GM23338 (cell line): ENCODE data around the gene USP20. TPM values are rescaled to one million over a fixed set of nuclear protein-coding genes. Genes with fewer than 3 reads are reported as not detected.

ENCODE experiments used
- ATAC-seq: fragments of 200-7000 bp; cut with Tn5 transposase; 3 replicates; pipeline ENCODE4 v1.9.1; 2020
- DNase-seq: peaks from one replicate; pipeline ENCODE4 v3.0.0-alpha.2; 2015; ENCODE audit warnings: low spot score
- H2AFZ ChIP-seq: fragments of 200-600 bp; sonication (generic); 2 replicates; pipeline ENCODE4 v1.8.0; 2016; ENCODE audit warnings: antibody characterized with exemption, mild to moderate bottlenecking, moderate library complexity
- H3F3A ChIP-seq: fragments of 200-600 bp; sonication (generic); replicated peaks from 2 replicates; pipeline ENCODE4 v1.8.0; 2017; ENCODE audit warnings: antibody characterized with exemption, mixed run types, low read depth
- H3K27ac ChIP-seq: fragments of 200-600 bp; sonication (generic); 2 replicates; pipeline ENCODE4 v1.6.1; 2016; ENCODE audit warnings: low read depth
- H3K27me3 ChIP-seq: fragments of 200-600 bp; sonication (generic); 2 replicates; pipeline ENCODE4 v1.8.0; 2016; ENCODE audit warnings: mild to moderate bottlenecking, mixed run types, moderate library complexity; ENCODE audit not compliant: insufficient read depth
- H3K36me3 ChIP-seq: fragments of 200-600 bp; sonication (generic); 2 replicates; pipeline ENCODE4 v1.8.0; 2016; ENCODE audit warnings: mild to moderate bottlenecking; ENCODE audit not compliant: insufficient read depth
- H3K4me1 ChIP-seq: fragments of 200-600 bp; sonication (generic); 2 replicates; pipeline ENCODE4 v1.8.0; 2016; ENCODE audit warnings: mild to moderate bottlenecking, moderate library complexity; ENCODE audit not compliant: insufficient read depth
- H3K4me2 ChIP-seq: fragments of 200-600 bp; sonication (generic); 2 replicates; pipeline ENCODE4 v1.7.1; 2017; ENCODE audit warnings: mixed run types
- H3K4me3 ChIP-seq: fragments of 200-600 bp; sonication (generic); 2 replicates; pipeline ENCODE4 v1.6.1; 2016; ENCODE audit warnings: mixed run types
- H3K79me2 ChIP-seq: fragments of 200-600 bp; sonication (generic); replicated peaks from 2 replicates; pipeline ENCODE4 v1.8.0; 2017; ENCODE audit warnings: mild to moderate bottlenecking; ENCODE audit not compliant: insufficient read depth
- H3K9me2 ChIP-seq: fragments of 200-600 bp; sonication (generic); 2 replicates; pipeline ENCODE4 v1.8.0; 2017; ENCODE audit not compliant: insufficient read depth
- H4K20me1 ChIP-seq: fragments of 200-600 bp; sonication (generic); replicated peaks from 2 replicates; pipeline ENCODE4 v1.8.0; 2017; ENCODE audit warnings: mild to moderate bottlenecking; ENCODE audit not compliant: insufficient read depth
- H3K27ac Mint-ChIP-seq: 2 replicates; pipeline ENCODE4 v1.8.0; 2020; ENCODE audit warnings: inconsistent platforms, mild to moderate bottlenecking, moderate library complexity, mixed read lengths
- H3K27me3 Mint-ChIP-seq: 3 replicates; pipeline ENCODE4 v1.8.0; 2022; ENCODE audit warnings: low read depth, mild to moderate bottlenecking, moderate library complexity, mixed read lengths, inconsistent platforms; ENCODE audit not compliant: insufficient read depth, poor library complexity
- H3K36me3 Mint-ChIP-seq: 3 replicates; pipeline ENCODE4 v1.8.0; 2021; ENCODE audit warnings: low read depth, mild to moderate bottlenecking, inconsistent platforms, moderate library complexity, mixed read lengths
- H3K4me1 Mint-ChIP-seq: 3 replicates; pipeline ENCODE4 v1.8.0; 2020; ENCODE audit warnings: mild to moderate bottlenecking, inconsistent platforms, mixed read lengths
- H3K4me3 Mint-ChIP-seq: 3 replicates; pipeline ENCODE4 v1.8.0; 2021; ENCODE audit warnings: moderate library complexity, mild to moderate bottlenecking, inconsistent platforms, mixed read lengths
- H3K9me3 Mint-ChIP-seq: 3 replicates; pipeline ENCODE4 v1.8.0; 2020; ENCODE audit warnings: moderate library complexity, mild to moderate bottlenecking, inconsistent platforms, mixed read lengths
- CREB1 ChIP-seq: fragments of 250-450 bp; sonication (Bioruptor Pico); IDR thresholded peaks from 2 replicates; pipeline ENCODE4 v1.5.0; 2020; ENCODE audit warnings: low read depth, mild to moderate bottlenecking, moderate library complexity
- EZH2 ChIP-seq: fragments of 200-600 bp; sonication (generic); IDR thresholded peaks from one replicate; pipeline ENCODE4 v1.8.0; 2017; ENCODE audit warnings: antibody characterized with exemption, mild to moderate bottlenecking, low read depth; ENCODE audit not compliant: unreplicated experiment
- EZH2phosphoT487 ChIP-seq: fragments of 200-600 bp; sonication (generic); IDR thresholded peaks from one replicate; pipeline ENCODE4 v1.8.1; 2018; ENCODE audit warnings: antibody characterized with exemption; ENCODE audit not compliant: unreplicated experiment
- JUNB ChIP-seq: IDR thresholded peaks from one replicate; pipeline ENCODE4 v1.6.1; 2016; ENCODE audit warnings: antibody characterized with exemption; ENCODE audit not compliant: unreplicated experiment
- STAT1 ChIP-seq: IDR thresholded peaks from one replicate; pipeline ENCODE4 v1.6.1; 2016; ENCODE audit warnings: antibody characterized with exemption; ENCODE audit not compliant: unreplicated experiment
- polyA plus RNA-seq: library from polyadenylated mRNA; unstranded; fragments of >200 nt; fragmentation: Nextera tagmentation; extraction: Ambion mirVana; gene quantifications from 2 replicates; pipeline ENCODE4 v1.2.1, GENCODE V29; 2016
- total RNA-seq: library from RNA; depleted of rRNA; stranded (reverse); fragments of >200 nt; shearing (Covaris generic); gene quantifications from 2 replicates; pipeline ENCODE4 v1.2.3, GENCODE V29; 2014
- TF ChIP-seq, protein P1 (sequence below): fragments of 250-450 bp; sonication (Bioruptor Pico); IDR thresholded peaks from 2 replicates; pipeline ENCODE4 v1.5.0; 2020; ENCODE audit warnings: mild to moderate bottlenecking, moderate library complexity
- TF ChIP-seq, protein P2 (sequence below): IDR thresholded peaks from 2 replicates; pipeline ENCODE4 v1.6.1; 2016; ENCODE audit warnings: antibody characterized with exemption

The USP20 gene
- total and polyA plus RNA-seq, 2 experiments from 2014 or later = 10.4 to 13.0 TPM

DNA sequence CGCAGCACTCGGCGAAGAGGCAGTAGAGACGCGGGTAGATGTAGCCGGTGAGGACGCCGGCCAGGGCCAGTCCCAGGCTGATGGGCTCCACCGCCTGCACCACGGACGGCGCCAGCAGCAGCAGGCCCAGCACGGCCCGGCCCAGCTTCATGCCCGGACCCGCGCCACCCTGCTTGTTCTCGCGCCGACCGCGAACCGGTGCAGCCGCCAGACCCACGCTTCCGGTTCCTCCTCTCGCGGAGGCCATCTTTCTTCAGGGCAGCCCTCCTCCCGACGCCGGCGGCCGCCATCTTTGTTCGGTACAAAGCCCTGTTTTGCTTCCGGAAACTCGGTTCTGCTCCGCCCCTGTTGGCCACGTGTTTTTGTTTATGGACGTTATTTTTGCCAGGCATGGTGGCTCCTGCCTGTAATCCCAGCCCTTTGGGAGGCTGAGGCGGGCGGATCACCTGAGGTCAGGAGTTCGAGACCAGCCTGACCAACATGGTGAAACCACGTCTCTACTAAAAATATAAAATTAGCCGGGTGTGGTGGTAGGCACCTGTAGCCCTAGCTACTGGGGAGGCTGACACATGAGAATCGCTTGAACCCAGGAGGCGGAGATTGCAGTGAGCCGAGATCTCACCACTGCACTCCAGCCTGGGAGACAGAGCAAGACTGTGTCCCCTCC lies 11.2 kb upstream of the USP20 start, which contains the start of gene TOR1A (continued):
- TF ChIP-seq, protein P1, sequence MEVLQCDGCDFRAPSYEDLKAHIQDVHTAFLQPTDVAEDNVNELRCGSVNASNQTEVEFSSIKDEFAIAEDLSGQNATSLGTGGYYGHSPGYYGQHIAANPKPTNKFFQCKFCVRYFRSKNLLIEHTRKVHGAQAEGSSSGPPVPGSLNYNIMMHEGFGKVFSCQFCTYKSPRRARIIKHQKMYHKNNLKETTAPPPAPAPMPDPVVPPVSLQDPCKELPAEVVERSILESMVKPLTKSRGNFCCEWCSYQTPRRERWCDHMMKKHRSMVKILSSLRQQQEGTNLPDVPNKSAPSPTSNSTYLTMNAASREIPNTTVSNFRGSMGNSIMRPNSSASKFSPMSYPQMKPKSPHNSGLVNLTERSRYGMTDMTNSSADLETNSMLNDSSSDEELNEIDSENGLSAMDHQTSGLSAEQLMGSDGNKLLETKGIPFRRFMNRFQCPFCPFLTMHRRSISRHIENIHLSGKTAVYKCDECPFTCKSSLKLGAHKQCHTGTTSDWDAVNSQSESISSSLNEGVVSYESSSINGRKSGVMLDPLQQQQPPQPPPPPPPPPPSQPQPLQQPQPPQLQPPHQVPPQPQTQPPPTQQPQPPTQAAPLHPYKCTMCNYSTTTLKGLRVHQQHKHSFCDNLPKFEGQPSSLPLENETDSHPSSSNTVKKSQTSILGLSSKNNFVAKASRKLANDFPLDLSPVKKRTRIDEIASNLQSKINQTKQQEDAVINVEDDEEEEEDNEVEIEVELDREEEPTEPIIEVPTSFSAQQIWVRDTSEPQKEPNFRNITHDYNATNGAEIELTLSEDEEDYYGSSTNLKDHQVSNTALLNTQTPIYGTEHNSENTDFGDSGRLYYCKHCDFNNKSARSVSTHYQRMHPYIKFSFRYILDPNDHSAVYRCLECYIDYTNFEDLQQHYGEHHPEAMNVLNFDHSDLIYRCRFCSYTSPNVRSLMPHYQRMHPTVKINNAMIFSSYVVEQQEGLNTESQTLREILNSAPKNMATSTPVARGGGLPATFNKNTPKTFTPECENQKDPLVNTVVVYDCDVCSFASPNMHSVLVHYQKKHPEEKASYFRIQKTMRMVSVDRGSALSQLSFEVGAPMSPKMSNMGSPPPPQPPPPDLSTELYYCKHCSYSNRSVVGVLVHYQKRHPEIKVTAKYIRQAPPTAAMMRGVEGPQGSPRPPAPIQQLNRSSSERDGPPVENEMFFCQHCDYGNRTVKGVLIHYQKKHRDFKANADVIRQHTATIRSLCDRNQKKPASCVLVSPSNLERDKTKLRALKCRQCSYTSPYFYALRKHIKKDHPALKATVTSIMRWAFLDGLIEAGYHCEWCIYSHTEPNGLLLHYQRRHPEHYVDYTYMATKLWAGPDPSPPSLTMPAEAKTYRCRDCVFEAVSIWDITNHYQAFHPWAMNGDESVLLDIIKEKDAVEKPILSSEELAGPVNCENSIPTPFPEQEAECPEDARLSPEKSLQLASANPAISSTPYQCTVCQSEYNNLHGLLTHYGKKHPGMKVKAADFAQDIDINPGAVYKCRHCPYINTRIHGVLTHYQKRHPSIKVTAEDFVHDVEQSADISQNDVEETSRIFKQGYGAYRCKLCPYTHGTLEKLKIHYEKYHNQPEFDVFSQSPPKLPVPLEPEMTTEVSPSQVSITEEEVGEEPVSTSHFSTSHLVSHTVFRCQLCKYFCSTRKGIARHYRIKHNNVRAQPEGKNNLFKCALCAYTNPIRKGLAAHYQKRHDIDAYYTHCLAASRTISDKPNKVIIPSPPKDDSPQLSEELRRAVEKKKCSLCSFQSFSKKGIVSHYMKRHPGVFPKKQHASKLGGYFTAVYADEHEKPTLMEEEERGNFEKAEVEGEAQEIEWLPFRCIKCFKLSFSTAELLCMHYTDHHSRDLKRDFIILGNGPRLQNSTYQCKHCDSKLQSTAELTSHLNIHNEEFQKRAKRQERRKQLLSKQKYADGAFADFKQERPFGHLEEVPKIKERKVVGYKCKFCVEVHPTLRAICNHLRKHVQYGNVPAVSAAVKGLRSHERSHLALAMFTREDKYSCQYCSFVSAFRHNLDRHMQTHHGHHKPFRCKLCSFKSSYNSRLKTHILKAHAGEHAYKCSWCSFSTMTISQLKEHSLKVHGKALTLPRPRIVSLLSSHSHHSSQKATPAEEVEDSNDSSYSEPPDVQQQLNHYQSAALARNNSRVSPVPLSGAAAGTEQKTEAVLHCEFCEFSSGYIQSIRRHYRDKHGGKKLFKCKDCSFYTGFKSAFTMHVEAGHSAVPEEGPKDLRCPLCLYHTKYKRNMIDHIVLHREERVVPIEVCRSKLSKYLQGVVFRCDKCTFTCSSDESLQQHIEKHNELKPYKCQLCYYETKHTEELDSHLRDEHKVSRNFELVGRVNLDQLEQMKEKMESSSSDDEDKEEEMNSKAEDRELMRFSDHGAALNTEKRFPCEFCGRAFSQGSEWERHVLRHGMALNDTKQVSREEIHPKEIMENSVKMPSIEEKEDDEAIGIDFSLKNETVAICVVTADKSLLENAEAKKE (CRISPR knock-in tag) = no peak
- no peak for TF ChIP-seq STAT1

DNA sequence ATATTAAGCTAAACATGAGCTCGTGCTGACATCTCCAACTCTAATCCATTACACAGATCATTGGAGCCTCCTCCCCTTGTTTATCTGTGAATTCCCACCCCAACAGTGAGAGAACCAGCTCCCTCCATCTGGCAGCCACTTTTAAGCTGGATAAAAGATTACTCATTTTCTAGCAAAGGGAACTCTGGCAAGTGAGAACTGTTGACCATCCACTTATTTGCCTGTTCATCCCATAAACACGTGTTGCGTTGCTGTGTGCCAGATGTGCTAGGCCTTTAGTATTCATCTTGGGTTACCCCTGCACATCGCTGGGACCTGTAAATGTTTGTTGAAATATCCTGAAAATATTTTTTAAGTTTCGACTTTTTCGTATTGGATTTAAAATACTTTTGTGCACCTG lies 8.9 kb upstream of the USP20 start:
- no peak for DNase-seq
- Mint-ChIP-seq H3K4me3 (no peak overlapping the region), H3K36me3 (peaks cover 54% of the 10 kb centered on the region)

More for the DNA sequence above, 8.9 kb upstream of the USP20 start:
- peaks cover 15% of the 10 kb centered on the region for H3K27me3 Mint-ChIP-seq
- no peaks in the 10 kb centered on the region for H4K20me1 ChIP-seq
- H3K27ac Mint-ChIP-seq = no peak overlapping the region
- H3K36me3 ChIP-seq = peaks cover 19% of the 10 kb centered on the region
- H3K27ac ChIP-seq = no peak overlapping the region
- TF ChIP-seq CREB1 (CRISPR knock-in tag) = no peak
- TF ChIP-seq, protein P2, sequence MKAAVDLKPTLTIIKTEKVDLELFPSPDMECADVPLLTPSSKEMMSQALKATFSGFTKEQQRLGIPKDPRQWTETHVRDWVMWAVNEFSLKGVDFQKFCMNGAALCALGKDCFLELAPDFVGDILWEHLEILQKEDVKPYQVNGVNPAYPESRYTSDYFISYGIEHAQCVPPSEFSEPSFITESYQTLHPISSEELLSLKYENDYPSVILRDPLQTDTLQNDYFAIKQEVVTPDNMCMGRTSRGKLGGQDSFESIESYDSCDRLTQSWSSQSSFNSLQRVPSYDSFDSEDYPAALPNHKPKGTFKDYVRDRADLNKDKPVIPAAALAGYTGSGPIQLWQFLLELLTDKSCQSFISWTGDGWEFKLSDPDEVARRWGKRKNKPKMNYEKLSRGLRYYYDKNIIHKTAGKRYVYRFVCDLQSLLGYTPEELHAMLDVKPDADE = no peak
- TF ChIP-seq EZH2 = no peak
- TF ChIP-seq, protein P1 (CRISPR knock-in tag) = no peak
- TF ChIP-seq EZH2phosphoT487 = no peak
- no peak for TF ChIP-seq JUNB
- no peak overlapping the region for H3K4me2 ChIP-seq
- no peak overlapping the region for H2AFZ ChIP-seq
- H3K9me3 Mint-ChIP-seq = peaks cover 2% of the 10 kb centered on the region; the same call in 1 of the 3 replicates
- no peak overlapping the region for H3K4me3 ChIP-seq
- no peaks in the 10 kb centered on the region for H3K9me2 ChIP-seq
- H3K4me1 ChIP-seq = no peaks in the 10 kb centered on the region
- H3K79me2 ChIP-seq = peaks cover 17% of the 10 kb centered on the region
- no peaks in the 10 kb centered on the region for H3K27me3 ChIP-seq
- H3K4me1 Mint-ChIP-seq = peaks cover 7% of the 10 kb centered on the region
- H3F3A ChIP-seq = 0 out of 2 replicates have a peak, but pooled peaks cover 2% of the 10 kb centered on the region
- no peak for ATAC-seq
